Tibial artery (tissue), 4 donors: Measurements from ENCODE around the gene WDR75.
A peak's percentile ranks its signal among the peaks of the same experiment; 100 is the strongest.

Source experiments
- DNase-seq, 2 donors: peaks; one replicate each; pipeline ENCODE4 v3.0.0-alpha.2; 2019
- H3K27ac ChIP-seq, 2 donors: fragments of 200-600 bp; sonication (generic) in 1 of 2; 1 replicate in 1 of 2; 2 replicates in 1 of 2; pipeline ENCODE4 v1.5.1; 2018 to 2019; ENCODE audit warnings: mild to moderate bottlenecking in 1 of 2
- H3K27me3 ChIP-seq, 2 donors: fragments of 200-600 bp; sonication (generic) in 1 of 2; one replicate each; pipeline versions ENCODE4 v1.5.1 to v1.6.0; 2016 to 2019
- H3K36me3 ChIP-seq, 3 donors: fragments of 200-600 bp; sonication (generic) in 2 of 3; one replicate each; pipeline ENCODE4 v1.5.1; 2016 to 2019; ENCODE audit warnings: mild to moderate bottlenecking in 2 of 3
- H3K4me1 ChIP-seq, 4 donors: fragments of 200-600 bp; sonication (generic) in 2 of 4; 1 replicate in 3 of 4; 2 replicates in 1 of 4; pipeline ENCODE4 v1.5.1; 2016 to 2019
- H3K4me3 ChIP-seq, 2 donors: fragments of 200-600 bp; sonication (generic) in 1 of 2; 1 replicate in 1 of 2; 2 replicates in 1 of 2; pipeline ENCODE4 v1.5.1; 2018 to 2019; ENCODE audit warnings: mild to moderate bottlenecking in 2 of 2
- H3K9me3 ChIP-seq, 3 donors: fragments of 200-600 bp; sonication (generic) in 1 of 3; one replicate each; pipeline ENCODE4 v1.5.1; 2016 to 2019
- intact Hi-C: fragments of 100-400 bp; cut with DNase I; formaldehyde crosslinking; loops from one replicate; pipeline ENCODE4 v1.15.0; 2023; ENCODE audit warnings: low total_unique reads
- TF ChIP-seq, protein P1 (sequence below), 2 experiments: fragments of 200-600 bp in 1 of 2; fragments of 450-650 bp in 1 of 2; IDR thresholded peaks; one replicate each; pipeline ENCODE4 v1.5.1; 2017 to 2019; ENCODE audit warnings: antibody characterized with exemption in 2 of 2, mild to moderate bottlenecking in 1 of 2, moderate library complexity in 1 of 2

WDR75 gene

DNA sequence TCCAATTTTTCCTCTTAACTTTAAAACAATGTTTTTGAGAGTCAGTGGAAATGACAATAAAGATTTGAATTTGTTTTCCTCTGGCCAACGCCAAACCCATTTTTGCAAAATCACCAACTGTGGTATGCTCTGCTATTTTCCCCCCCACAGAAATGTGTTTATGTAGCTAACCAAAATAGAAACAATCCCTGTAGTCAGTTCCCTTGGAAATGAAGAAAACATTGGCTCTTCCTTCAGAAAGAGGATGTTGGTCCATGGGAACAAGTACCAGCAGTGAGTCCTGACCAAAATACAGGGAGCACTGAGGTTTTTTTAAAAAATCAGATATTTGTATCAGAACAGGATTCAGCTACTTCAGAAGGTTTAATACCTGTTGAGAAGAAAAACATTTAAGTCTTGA lies 74.0 kb downstream of the WDR75 start:
- peak overlapping the region; percentile 44 to 55 for H3K27ac ChIP-seq
- H3K27me3 ChIP-seq, result no peaks in the 10 kb centered on the region
- H3K4me1 ChIP-seq, result peaks cover 0 to 42% (median 2%) of the 10 kb centered on the region in 4 donors
- H3K9me3 ChIP-seq, result no peaks in the 10 kb centered on the region
- intact Hi-C loops, result no loop called here
- TF ChIP-seq, protein P1, sequence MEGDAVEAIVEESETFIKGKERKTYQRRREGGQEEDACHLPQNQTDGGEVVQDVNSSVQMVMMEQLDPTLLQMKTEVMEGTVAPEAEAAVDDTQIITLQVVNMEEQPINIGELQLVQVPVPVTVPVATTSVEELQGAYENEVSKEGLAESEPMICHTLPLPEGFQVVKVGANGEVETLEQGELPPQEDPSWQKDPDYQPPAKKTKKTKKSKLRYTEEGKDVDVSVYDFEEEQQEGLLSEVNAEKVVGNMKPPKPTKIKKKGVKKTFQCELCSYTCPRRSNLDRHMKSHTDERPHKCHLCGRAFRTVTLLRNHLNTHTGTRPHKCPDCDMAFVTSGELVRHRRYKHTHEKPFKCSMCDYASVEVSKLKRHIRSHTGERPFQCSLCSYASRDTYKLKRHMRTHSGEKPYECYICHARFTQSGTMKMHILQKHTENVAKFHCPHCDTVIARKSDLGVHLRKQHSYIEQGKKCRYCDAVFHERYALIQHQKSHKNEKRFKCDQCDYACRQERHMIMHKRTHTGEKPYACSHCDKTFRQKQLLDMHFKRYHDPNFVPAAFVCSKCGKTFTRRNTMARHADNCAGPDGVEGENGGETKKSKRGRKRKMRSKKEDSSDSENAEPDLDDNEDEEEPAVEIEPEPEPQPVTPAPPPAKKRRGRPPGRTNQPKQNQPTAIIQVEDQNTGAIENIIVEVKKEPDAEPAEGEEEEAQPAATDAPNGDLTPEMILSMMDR (IDR thresholded peaks at IDR 0.05), result no peak
- no peak for DNase-seq
- H3K4me3 ChIP-seq, result no peak overlapping the region
- no peaks in the 10 kb centered on the region for H3K36me3 ChIP-seq

DNA sequence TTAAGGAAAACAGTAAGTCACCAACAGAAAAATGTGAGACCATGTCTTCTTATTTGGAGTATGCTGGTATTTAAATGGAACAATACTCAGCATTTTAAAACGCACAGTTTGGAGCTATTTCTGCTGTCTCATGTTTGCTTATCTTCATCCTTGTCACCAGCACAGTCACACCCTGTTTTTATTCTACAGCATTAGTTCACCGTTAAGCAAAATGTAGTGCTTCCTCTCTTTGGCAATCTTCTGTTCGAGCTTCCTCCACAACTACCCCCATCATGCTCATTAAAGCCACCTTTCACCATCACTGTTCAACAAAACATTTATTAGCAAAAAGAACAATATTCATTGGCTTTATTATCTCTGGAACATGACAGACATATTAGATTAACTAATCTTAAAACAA lies 75.3 kb downstream of the WDR75 start:
- intact Hi-C loops, result no loop called here
- Histone ChIP-seq H3K36me3 (no peaks in the 10 kb centered on the region), H3K27me3 (no peaks in the 10 kb centered on the region), H3K27ac (peak overlapping the region; percentile 44 to 55), H3K9me3 (no peaks in the 10 kb centered on the region), H3K4me3 (no peak overlapping the region), H3K4me1 (peaks cover 0 to 42% (median 2%) of the 10 kb centered on the region in 4 donors)
- no peak for DNase-seq
- TF ChIP-seq, protein P1 (IDR thresholded peaks at IDR 0.05), result no peak

DNA sequence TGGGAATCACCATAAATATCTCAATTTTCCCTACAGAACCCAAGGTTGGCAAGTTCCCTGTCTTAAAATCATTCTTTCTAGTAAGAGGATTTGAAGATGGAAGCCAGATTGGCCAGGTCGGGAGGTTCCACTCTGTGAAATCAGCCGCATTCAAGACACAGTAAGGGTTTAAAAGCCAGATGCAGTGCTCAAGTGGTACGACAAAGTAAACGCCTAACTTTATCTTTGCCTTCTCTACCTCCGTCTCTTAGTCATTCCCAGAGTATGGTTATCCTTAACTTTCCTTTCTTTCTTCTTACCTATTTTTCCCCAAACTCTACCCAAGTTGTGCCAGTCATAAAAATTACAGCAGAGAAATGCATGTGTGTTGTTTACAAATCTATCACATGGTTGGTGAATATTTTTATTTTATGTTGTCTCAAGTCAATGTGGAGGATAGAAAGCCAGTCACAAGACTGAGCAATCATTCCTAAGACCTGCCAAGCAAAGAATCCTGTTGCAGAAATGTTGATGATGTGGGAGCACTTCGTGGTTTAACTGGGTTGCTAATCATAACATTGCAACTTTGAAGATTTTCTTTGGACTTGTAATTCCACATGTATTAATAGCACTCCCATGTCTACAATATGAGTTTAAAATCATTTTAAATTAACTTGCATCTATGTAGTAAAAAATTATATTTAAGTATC lies 76.7 kb downstream of the WDR75 start:
- no peaks in the 10 kb centered on the region for H3K36me3 ChIP-seq
- no peaks in the 10 kb centered on the region for H3K9me3 ChIP-seq
- TF ChIP-seq, protein P1 (IDR thresholded peaks at IDR 0.05), result no peak
- H3K4me1 ChIP-seq, result peaks cover 0 to 52% (median 3%) of the 10 kb centered on the region in 4 donors
- H3K27ac ChIP-seq, result peak overlapping the region in 1 of 2 donors; percentile 2
- intact Hi-C loops, result no loop called here
- no peak for DNase-seq
- no peaks in the 10 kb centered on the region for H3K27me3 ChIP-seq
- H3K4me3 ChIP-seq, result no peak overlapping the region

DNA sequence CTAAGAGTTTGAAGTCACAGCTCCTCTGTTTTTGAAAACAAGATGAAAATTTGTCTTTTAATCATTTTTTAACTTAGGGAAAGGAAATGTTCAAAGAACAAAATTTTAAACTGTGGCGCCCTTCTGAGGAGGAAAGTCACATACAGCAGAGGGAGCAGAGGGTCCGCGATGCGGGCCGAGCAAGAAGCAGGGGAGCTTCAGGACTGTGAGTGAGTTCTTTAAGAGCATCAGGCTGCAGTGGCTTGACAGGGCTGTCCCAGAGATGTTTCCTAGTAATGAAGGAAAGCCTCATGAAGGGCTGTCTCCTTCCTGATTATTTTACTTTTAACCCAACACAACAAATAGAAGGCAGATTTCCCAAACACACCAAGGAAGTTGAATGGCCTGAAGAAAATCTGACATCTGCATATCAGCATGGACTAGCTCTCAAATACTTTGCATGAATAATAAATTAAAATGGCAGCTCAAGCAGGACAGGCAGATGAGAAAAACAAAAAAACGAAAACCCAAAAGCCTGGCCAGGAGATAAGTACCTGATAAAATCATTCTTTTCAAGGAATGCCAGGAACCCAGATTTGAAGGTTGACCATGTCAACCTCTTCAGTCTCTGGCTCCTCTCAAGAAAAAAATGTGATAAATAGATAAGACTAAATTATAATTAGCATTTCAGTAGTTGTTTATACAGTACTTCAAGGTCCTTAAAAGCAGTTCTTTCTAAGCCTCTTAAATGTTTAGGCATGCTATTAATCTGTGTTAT lies 78.5 kb downstream of the WDR75 start:
- intact Hi-C loops, result no loop called here
- TF ChIP-seq, protein P1 (IDR thresholded peaks at IDR 0.05), result no peak
- Histone ChIP-seq H3K9me3 (no peaks in the 10 kb centered on the region), H3K27ac (no peak overlapping the region), H3K4me1 (peaks cover 0 to 46% (median 3%) of the 10 kb centered on the region in 4 donors), H3K27me3 (no peaks in the 10 kb centered on the region), H3K4me3 (no peak overlapping the region), H3K36me3 (no peaks in the 10 kb centered on the region)
- DNase-seq, result no peak

DNA sequence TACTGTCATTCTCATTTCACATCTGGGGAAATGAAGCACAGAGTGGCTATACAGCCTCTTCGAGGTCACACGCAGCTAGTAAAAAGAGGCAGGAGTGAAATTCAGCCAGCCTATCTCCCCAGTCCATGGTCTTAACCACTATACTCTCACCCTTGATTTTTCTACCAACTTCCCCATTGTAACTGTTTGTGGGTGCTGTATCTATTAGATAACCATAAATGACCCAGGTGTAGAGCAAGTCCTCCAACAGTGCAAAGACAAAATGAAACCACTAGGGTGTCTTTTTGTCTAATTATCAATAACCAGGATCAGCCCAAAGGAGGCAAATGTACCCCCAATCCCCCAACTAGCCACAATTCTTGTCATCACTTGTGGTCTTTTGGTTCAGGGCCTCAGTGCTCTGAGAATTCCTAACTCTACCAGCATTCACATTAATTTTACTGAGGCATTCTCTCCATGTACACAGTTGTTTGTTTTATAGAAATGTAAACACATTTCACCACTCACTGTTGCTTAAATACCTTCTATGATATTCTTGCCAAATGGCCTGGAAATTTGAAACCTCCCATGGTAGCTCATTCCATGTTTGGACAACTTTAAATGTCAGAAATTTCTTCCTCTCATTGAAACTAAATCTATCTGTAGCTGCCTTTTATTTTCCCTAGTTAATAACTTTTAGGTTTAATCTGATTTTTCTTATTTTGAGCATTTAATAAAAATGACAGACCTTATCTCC lies 80.6 kb downstream of the WDR75 start:
- TF ChIP-seq, protein P1 (IDR thresholded peaks at IDR 0.05), result no peak
- Histone ChIP-seq H3K4me3 (no peak overlapping the region), H3K27ac (peak overlapping the region; percentile 43 to 46), H3K4me1 (peaks cover 0 to 29% (median 2%) of the 10 kb centered on the region in 4 donors), H3K36me3 (no peaks in the 10 kb centered on the region), H3K9me3 (no peaks in the 10 kb centered on the region), H3K27me3 (no peaks in the 10 kb centered on the region)
- no peak for DNase-seq
- intact Hi-C loops, result no loop called here
